Thyroid gland (tissue), 4 donors: ENCODE results near the gene ZNF407. TPM values are rescaled to one million over a fixed set of nuclear protein-coding genes. Genes with fewer than 3 reads are reported as not detected.

Experiments used
- DNase-seq, 2 donors: peaks; one replicate each; pipeline ENCODE4 v3.0.0-alpha.2; 2019
- H3K27ac ChIP-seq, 3 donors: fragments of 200-600 bp; sonication (generic); 1 replicate in 2 of 3; 2 replicates in 1 of 3; pipeline ENCODE4 v1.5.1; 2016 to 2019; ENCODE audit warnings: mild to moderate bottlenecking in 1 of 3, moderate library complexity in 1 of 3
- H3K27me3 ChIP-seq: fragments of 200-600 bp; sonication (generic); one replicate; pipeline ENCODE4 v1.5.1; 2019
- H3K36me3 ChIP-seq, 2 donors: fragments of 200-600 bp; sonication (generic); one replicate each; pipeline ENCODE4 v1.5.1; 2016 to 2019
- H3K4me1 ChIP-seq, 2 donors: fragments of 200-600 bp; sonication (generic); one replicate each; pipeline ENCODE4 v1.5.1; 2017 to 2019
- H3K4me3 ChIP-seq, 3 donors: fragments of 200-600 bp; sonication (generic); replicated peaks in 1 of 3; 1 replicate in 2 of 3; 2 replicates in 1 of 3; pipeline ENCODE4 v1.5.1; 2016; ENCODE audit warnings: mild to moderate bottlenecking in 1 of 3
- H3K9me3 ChIP-seq: fragments of 200-600 bp; sonication (generic); one replicate; pipeline ENCODE4 v1.5.1; 2017
- CTCF ChIP-seq, 6 experiments: fragments of 200-600 bp in 3 of 6; fragments of 450-650 bp in 3 of 6; sonication (generic) in 3 of 6; IDR thresholded peaks; one replicate each; pipeline ENCODE4 v1.5.1; 2016 to 2019; ENCODE audit warnings: antibody characterized with exemption in 6 of 6, mild to moderate bottlenecking in 2 of 6, inconsistent platforms in 1 of 6, moderate library complexity in 1 of 6
- POLR2A ChIP-seq, 2 donors: fragments of 450-650 bp; IDR thresholded peaks; one replicate each; pipeline ENCODE4 v1.6.1; 2017; ENCODE audit warnings: antibody characterized with exemption in 2 of 2, mild to moderate bottlenecking in 2 of 2, moderate library complexity in 1 of 2
- WGBS, 2 donors: methylation state at CpG; one replicate each; pipeline ENCODE4 v1.1.5; 2017; 5-methylcytosine and 5-hydroxymethylcytosine counted together
- intact Hi-C: fragments of 100-400 bp; cut with DNase I; formaldehyde crosslinking; loops from one replicate; pipeline ENCODE4 v1.15.1; 2023
- total RNA-seq, 4 donors: library from RNA; depleted of rRNA; stranded (reverse); fragments of >200 nt; gene quantifications; one replicate each; pipeline ENCODE4 v1.2.3, GENCODE V29; 2016

Gene ZNF407
- total RNA-seq, 4 donors from 2014 or later, result 20.2 to 40.0 (median 26.4) TPM

- no peaks in the 10 kb centered on the region for H3K9me3 ChIP-seq
- no peaks in the 10 kb centered on the region for H3K4me1 ChIP-seq
- 47 to 48% methylated on average over 2 of the region's 2 CpGs for WGBS, 2 donors
- H3K36me3 ChIP-seq, result no peaks in the 10 kb centered on the region
- no peak overlapping the region for H3K4me3 ChIP-seq
- no peak for TF ChIP-seq POLR2A (IDR thresholded peaks at IDR 0.05)
- TF ChIP-seq CTCF (IDR thresholded peaks at IDR 0.05), result no peak
- no peaks in the 10 kb centered on the region for H3K27me3 ChIP-seq
- DNase-seq, result no peak
- no peak overlapping the region for H3K27ac ChIP-seq
- intact Hi-C loops, result no loop called here
Measured at GRCh38 chr18:75009296-75009695, 411.6 kb downstream of the ZNF407 start.

DNA sequence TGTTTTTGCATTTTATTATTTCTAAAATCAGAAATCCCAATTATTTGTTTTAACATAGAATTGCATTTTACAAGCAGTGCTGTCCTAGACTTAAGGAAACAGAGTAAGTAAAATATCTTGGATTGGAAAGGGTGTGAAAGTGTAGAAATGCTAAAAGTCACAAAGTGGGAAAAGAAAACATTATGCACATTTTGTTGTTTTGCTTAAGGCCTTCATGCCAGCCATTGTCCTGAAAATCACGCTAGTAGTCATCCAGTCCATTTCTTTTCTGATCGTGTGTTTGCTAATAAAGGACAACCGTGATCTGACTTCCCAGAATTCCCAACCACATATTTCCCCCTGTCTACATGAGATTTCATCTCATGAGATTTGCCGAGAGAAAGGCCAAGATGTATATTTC lies 412.2 kb downstream of the ZNF407 start:
- Histone ChIP-seq H3K36me3 (no peaks in the 10 kb centered on the region), H3K27me3 (no peaks in the 10 kb centered on the region), H3K27ac (no peak overlapping the region), H3K9me3 (no peaks in the 10 kb centered on the region), H3K4me3 (no peak overlapping the region), H3K4me1 (no peaks in the 10 kb centered on the region)
- intact Hi-C loops, result no loop called here
- no peak for TF ChIP-seq CTCF (IDR thresholded peaks at IDR 0.05)
- TF ChIP-seq POLR2A (IDR thresholded peaks at IDR 0.05), result no peak
- DNase-seq, result no peak
- WGBS, 2 donors, result 71 to 79% methylated on average over 4 of the region's 4 CpGs

DNA sequence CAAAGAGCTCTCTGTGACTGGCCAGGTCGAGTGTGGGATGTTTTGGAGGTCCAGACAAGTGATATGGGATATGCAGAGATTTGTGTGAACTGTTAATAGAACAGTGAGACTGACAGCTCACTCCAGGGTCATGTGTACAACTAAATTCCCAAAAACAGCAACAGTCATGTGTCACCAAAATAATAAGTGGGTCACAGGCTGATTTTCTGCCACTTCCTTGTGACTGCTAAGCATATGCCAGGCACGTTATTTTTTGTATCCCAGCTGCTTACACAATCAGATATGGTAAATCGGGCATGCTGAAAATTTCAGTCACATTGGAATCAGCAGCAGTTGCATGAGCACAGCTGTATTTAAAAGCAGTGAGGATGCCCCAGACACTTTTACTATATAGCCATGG lies 412.6 kb downstream of the ZNF407 start:
- WGBS, 2 donors, result 79 to 82% methylated on average over 3 of the region's 3 CpGs
- Histone ChIP-seq H3K27ac (no peak overlapping the region), H3K4me3 (no peak overlapping the region), H3K27me3 (no peaks in the 10 kb centered on the region), H3K36me3 (no peaks in the 10 kb centered on the region), H3K9me3 (no peaks in the 10 kb centered on the region), H3K4me1 (no peaks in the 10 kb centered on the region)
- DNase-seq, result no peak
- intact Hi-C loops, result no loop called here
- no peak for TF ChIP-seq CTCF (IDR thresholded peaks at IDR 0.05)
- TF ChIP-seq POLR2A (IDR thresholded peaks at IDR 0.05), result no peak

DNA sequence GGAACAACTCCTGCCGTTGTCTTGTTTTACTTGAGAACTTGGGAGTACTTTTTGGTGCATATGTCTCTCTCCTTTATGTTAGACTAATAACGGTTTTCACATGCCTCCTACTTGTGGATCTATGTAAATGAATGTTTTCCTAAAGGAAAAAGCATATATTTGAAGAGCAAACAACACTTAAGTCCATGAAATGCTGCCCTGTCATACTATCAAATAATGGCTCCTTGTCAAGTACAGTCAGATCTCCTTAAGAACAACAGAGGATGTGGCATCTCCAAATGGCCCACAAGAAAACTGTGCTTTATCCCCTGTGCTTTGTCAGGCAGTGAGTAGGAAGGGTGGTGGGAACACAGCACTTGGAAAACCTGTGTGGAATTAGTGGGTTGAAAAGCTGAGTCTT lies 413.0 kb downstream of the ZNF407 start:
- H3K9me3 ChIP-seq, result no peaks in the 10 kb centered on the region
- intact Hi-C loops, result no loop called here
- no peak overlapping the region for H3K27ac ChIP-seq
- no peaks in the 10 kb centered on the region for H3K27me3 ChIP-seq
- H3K4me3 ChIP-seq, result no peak overlapping the region
- TF ChIP-seq CTCF (IDR thresholded peaks at IDR 0.05), result no peak
- TF ChIP-seq POLR2A (IDR thresholded peaks at IDR 0.05), result no peak
- DNase-seq, result no peak
- whole genome bisulfite sequencing, 2 donors, result 74 to 79% methylated on average over 2 of the region's 2 CpGs
- H3K4me1 ChIP-seq, result no peaks in the 10 kb centered on the region
- H3K36me3 ChIP-seq, result no peaks in the 10 kb centered on the region

DNA sequence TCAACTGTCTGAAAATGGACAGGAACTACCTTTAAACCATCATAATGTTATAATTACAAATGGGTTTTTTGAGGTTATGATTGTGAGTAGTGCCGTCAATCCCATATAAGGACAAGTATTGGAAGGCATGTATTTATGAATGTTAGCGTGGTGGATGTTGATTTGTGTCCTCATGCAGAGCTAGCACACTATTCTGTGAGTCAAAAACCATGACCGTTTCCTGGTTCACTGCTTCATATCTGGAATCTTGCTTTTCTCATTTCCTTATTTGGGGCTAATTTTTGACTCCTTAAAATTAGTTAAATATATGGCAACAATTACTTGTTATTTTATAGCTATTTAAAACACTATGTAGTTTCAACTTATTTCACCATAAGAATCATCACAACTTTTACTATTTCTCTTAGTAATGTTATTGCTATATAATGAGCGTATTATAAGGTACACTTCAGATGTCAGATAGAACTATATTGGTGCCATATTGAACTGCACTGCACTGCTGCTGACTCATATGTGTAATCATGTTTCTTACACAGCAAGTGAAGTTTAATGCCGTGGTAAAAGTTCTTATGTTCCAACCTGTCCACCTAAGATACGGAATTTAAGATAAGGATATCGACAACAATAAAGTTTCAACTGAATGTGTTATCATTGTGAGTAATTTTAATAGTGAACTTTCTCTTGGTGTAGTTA lies 418.5 kb downstream of the ZNF407 start:
- TF ChIP-seq POLR2A (IDR thresholded peaks at IDR 0.05) (no peak), CTCF (IDR thresholded peaks at IDR 0.05) (no peak)
- Histone ChIP-seq H3K36me3 (no peaks in the 10 kb centered on the region), H3K9me3 (no peaks in the 10 kb centered on the region), H3K27me3 (no peaks in the 10 kb centered on the region), H3K27ac (peak overlapping the region in 1 of 3 donors; percentile 3), H3K4me1 (no peaks in the 10 kb centered on the region), H3K4me3 (no peak overlapping the region)
- intact Hi-C loops, result no loop called here
- WGBS, 2 donors, result 84 to 88% methylated on average over 7 of the region's 7 CpGs
- DNase-seq, result no peak
